NOMO-1 treated with dmso at 0.1 percent for 144 hours (cell line): ENCODE data around the gene ASPDH.

ENCODE experiments used
- DNase-seq: peaks from one replicate; lab custom pipeline; 2025; ENCODE audit not compliant: unreplicated experiment; lab: John Stamatoyannopoulos, UW

Gene ASPDH

DNA sequence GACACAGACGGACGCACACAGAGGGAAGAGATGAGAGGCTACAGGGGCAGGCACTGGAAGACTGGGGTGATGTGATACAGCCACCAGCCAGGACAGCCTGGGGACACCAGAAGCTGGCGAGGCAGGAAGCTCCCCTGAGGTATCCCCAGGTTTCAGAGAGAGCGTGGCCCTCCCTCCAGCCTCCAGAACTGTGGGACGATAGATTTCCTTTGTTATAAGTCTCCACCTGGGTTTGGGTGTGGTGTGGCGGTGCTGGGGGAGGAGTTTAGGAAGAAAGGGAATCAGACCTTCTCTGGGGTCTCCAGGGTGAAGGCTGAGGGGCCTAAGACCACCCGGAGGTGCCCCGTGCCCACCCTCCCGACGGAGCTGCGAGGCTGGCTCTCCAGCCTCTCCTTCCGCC is 2.7 kb upstream of the ASPDH start:
- DNase-seq = no peak

DNA sequence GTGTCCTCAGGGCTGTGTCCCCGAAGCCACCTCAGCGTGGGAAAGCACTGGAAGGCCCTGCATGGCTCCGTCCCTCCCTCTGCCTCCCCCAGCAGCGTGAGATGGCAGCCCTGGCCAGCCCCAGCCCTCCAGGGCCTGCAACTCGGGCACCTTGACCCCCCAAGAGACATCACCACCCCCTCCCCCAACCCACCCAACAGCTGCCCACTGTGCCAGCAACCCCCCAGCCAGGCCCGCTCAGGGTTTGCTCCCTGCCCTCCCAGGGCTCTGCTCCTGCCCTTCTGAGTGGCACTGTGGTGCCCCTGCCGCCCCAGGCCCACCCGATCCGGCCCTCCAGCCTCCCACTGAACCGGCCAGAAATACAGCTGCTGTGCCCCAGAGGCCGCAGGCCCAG is 1.5 kb upstream of the ASPDH start:
- no peak for DNase-seq

DNA sequence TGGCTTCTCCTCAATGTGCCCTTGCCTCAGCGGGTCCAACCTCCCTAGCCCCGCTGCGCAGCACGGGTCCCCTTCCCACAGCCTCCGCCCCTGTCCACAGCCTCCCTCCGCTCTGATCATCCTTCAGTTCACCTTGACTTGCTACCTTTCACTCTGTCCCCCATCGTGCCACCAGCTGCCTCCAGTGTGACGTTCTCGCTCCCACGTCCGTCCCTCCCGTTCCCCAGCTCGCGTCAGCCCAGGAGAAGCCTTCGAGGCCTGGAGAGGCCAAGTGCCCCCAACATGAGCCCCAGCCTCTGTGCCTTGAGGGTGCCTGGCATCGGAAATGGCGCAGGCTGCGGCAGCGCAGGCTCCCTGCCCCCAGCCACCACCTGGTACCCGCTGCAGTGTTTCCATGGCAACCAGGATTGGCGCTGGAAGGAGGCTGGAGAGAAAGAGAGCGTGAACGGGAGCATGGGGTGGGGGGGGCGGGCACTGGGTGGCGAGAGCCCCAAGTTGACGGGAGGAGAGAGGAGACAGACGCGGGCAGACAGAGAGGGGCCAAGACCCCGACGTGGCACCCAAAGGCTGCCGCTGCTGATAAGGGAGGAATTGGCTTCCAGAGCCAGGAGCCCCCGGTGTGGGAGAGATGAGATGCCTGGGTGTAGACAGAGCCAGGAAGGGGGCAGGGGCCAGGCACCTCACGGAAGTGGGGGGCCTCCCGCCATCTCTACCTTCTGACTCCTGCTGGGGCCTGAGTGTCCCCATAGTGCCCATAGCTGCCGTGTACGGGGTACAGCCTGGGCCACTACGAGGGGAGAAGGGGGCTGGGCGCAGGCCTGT is 844 bp upstream of the ASPDH start:
- no peak for DNase-seq

DNA sequence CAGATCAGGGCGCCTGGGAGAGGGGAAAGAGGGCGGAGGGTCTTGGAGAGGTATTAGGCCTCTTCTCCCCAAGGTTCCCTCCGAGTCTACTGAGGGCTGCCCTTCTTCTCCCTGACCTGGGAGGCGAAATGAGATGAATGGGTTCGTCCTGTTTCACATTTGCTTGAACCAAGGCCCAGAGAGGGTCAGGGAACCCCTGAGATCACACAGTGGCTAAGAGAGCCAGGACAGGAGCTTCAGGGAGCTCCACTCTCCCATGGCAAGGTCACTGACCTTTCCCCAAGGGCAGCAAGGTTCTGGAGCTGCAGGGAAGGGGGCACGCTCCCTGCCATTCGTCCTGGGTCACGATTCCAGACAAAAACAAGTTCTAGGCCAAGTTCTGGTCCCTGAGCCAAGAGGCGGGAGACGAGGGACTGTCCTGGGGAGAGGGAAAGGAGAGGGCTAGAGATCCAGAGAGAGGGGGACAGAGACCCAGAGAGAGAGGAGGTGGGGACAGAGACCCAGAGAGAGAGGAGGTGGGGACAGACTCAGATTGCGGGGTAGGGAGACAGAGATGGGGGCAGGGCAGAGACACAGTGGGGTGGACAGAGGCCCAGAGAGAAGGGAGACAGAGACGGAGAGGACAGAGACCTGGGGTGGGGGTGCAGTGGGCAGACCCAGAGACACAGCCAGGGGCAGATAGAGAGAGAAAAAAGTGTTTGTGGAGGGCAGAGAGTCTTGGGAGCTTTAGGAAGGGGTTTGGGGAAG is 541 bp downstream of the ASPDH start:
- no peak for DNase-seq

DNA sequence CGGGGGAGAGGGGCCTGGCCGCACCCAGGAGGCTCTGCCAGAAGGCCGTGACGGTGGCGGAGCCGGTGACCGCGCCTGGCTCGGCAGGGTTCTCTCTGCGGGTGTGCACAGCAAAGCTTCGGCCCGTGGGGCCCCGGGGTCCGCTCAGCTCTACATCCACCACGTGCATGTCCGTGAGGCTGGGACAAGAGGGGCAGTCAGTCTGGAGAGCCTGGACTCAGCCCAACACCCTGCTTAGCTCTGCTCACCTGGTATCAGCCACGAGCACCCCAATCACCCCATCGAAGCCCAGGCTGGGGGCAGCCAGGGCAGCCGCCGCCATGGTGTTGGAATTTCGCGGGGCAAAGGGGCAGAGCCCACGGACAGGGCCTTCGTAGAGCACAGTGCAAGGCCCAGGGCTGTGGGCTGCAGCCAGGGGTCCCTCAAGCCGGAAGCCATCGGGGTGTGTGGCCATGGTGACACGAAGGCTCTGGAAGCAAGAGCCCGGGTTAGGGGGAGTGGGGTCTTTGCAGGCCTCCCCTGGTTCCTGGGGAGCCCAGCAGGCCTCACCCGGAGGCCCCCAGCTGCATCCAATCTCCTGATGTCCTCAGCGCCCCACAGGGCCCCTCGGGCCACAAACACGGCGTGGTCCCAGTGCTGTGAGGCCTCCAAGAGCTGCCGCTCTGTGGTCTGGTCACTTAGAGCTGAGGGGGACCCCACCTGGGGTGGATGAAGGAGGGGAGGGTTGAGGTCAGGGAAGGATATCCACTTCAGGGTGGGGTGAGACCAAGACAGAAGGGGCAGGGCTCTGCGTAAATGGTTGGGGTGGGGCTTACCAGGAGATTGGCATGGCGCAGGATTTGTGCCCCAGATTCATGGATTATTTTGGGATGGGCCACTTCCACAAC is 1.4 kb downstream of the ASPDH start:
- no peak for DNase-seq

DNA sequence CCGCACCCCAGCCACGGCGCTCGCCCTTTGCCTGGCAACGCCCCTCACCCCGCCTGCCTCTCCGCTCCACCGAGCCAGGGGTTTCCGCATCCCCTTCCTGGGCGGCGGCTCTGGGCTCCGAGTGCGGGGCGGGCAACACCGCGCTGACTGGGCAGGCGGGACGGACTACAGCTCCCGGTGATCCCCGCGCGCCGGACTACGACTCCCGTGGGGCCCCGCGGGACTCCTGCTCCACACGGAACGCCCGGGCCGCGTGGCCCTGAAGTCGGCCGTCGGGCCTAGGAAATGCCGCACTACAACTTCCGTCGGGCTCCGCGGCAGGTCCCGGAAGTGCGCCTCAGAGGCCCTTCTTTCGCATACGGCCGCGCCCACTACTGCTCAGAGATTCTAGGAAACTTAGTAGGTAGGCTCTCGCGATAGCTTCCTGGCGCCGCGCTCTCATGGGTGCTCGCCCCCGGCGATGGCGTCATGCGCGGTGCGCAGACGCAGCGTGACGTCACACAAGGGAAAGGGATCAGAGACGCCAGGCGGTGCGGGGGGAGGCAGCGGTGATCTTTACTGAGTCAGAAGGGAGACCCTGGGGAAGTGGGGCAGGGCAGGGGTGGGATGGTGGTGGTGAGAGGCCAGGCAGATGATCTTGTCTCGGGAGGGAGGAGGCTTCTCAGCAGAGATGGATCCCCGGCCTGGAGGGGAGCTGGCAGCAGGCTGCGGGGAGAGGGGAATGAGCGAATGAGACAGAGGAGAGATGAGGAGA is 2.5 kb downstream of the ASPDH start, which contains the start of gene JOSD2:
Gene JOSD2, minus strand, starts transcription at position 123 of the 754 bp plus-strand sequence. CDS start 760 bp downstream, outside the sequence.
- DNase-seq = peak; percentile 99

DNA sequence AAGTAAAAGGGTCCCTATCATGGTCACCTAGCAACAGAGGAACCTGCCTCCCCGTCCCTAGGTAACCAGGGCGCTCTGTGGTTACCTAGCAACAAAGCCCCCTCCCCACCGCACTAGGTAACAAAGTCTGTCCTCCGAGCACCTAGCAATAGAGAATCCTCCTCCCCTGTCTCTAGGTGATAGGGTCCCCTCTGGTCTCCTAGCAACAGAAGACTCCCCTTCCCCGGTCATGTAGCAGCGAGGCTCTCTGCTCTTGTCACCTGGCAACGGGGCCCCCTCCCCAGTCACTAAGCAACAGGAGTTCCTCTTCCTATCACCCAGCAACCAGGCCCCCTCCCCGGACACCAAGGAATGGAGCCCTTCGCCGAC is 3.0 kb downstream of the ASPDH start:
- DNase-seq = no peak

DNA sequence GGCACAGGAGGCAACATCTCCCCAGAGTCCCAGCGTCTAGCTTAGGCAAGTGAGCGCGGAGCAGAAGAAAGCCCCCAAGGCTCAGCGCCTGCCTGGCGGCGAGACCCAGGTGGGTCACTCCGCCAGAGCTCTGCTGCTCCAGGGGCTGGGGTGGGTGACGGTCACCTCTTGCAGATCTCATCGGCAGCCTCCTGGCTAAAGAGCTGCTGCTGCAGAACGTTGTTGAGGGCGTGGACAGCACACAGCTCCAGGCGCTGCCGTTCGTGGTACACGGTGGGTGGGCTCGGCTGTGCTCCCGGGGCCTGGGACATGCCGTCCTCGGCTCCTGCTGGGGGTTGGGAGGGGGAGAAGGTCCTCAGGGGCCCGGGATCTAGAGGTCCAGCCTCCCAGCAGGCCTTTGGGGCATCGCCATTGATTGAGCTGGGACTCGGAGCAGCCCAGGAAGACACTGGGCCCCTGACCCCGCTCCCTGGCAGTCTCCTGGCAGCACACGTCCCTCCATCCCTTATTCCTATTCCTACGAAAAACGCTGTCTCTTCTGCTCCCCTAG is 3.5 kb downstream of the ASPDH start:
- no peak for DNase-seq

DNA sequence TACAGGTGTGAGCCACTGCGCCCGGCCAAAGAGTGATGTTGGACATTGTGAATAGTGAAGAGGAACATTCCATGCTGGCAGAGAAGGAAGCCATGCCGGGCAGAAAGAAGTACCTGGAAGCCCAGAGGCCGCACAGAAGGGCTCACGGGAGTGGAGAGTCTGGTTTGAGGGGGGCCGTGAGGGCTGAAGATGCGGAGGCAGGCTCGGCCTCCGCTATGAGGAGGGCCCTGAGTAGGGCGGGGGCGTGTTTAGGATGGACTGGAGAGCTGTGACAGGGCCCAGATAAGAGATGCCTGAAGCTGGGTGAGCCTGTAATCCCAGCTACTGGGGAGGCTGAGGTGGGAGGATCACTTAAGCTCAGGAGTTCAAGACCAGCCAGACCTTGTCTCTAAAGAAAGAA is 4.3 kb downstream of the ASPDH start:
- no peak for DNase-seq

DNA sequence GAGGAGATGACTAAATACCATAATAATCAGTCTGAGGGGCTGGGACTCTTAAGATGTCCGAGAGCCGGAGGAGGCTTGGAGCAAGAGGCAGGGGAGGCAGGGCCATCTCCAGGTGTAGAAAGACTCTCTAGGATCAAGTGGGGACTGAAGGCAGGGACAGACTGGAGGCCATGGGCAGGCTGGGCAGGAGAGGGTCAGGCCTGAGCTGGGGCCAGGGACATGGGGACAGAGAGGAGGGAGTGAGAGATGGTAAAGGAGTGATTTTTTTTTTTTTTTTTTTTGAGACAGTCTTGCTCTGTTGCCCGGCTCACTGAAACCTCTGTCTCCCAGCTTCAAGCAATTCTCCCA is 4.9 kb downstream of the ASPDH start:
- DNase-seq = no peak

DNA sequence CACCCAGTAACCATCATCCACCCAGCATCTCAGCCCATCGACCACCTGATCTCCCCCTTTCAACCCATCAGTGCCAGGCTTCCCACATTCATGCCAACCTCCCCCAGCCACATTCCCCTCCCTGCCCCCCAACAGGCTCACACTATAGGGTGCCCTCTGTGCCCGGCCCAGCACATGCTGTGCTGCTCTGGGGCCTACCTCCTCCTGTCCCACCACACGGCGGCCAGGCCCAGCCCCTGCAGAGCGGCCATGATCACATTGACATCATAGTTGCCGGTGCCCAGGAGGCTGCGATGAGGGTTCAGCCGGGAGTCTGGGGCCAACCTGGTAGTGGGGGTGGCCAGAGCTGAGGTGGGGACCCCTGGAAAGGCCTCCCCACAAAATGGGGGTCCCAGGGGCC is 6.3 kb downstream of the ASPDH start:
- no peak for DNase-seq

DNA sequence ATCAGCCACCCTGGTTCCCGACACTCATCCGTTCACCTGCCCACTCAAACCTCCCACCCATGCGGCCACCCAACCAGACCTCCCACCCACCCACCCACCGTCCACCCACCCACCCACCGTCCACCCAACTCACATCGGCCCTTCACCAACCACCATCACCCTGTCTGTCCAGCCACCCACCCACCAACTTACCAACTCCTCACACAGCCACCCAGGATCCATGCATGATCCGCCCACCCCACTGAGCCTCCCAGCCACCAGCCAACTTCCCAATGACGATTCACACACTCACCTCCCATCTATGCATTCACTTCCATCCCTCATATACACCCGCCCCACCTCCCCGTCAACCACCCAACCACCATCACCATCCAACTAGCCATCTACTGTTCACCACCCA is 7.0 kb downstream of the ASPDH start:
- no peak for DNase-seq

DNA sequence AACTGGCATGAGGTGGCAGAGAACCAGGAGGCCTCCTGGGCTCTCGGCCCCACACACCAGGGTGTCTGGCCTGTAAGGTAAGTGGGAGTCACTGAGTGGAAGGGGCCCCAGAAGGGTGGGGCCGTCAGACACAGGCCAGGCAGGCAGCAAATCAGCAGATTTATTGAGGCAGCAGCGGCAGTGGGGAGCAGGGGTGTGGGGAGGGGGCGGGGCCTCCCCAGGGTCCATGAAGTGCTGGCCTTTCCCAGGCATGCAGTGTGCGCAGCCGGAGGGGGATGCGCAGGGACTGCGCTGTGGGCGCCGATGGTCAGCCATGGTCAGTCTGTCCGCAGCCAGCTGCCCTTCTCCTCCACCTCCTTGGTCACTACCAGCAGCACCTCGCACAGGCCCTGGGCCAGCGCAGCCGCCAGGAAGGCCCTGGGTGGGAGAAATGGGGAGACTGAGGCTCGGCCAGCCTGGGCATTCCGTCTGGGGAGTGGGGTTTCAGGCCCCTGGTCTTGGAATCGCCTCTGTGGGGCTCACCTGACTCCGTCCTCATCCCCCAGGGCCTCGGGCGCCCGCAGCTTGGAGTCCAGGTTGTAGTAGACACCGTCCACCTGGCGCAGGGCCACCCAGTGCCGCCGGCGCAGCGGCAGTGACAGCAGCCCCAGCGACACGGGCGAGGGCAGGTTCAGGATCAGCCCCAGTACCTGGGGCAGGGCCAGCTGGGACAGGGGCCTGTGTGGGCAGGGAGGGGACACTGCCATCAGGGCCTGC is 7.7 kb downstream of the ASPDH start:
- DNase-seq = no peak

DNA sequence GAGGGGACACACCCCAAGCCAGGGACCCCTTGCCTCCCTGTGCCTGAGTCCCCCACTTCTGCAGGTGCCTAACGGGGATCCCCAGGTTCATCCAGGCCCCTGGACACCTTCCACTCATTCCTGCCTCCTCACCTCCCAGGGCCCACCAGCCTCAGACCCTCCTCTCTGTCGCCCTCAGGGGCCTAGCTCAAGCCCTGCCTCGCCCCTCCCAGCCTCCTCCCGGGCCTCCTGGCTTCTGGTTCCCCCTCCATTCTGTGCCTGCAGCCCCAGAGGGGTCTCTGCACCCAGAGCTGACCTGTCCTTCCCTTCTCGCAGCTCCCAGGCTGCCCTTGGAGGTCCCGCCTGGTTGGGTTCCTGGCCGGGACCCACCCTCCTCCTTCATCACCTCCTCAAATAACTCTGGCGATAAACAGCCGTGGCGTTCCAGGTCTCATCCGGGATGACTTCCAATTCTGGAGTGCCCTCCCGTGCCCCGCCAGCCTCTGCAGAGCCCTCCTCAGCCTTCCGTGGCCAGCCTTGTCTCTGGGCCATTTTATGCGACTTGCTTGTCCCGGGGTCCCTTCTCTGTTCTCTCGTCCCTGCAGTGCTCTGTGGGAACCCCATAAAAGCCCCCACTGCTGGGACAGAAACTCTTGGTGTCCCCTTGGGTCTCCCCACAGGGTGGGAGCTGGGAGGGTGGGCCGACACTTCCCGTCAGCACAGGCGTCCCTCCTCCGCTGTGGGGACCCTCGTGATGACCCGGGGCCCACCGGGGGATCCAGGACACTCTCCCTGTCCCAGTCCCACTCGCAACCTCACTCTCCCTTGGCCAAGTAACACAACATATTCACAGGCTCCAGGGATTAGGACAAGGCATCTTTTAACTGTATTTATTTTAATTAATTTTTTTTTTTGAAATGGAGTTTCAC is 11.9 kb downstream of the ASPDH start:
- no peak for DNase-seq

DNA sequence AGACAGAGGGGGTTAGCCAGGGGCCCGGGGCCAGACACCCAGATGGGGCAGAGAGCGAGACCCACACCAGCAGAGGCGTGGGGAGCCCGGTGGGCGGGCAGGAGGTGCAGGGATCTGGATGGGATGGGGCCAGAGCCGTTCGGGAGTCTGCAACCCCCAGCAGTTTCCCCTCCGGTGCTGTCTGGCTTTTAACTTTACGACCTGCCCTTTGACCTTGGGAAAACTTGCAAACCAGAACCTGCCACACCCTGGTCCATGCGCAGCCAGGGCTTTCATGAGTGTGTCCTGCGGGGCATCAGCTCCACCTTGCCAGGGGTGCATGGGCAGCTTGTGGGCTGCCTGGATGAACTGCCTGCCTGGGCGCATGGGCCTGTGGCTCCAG is 12.5 kb downstream of the ASPDH start:
- DNase-seq = no peak

DNA sequence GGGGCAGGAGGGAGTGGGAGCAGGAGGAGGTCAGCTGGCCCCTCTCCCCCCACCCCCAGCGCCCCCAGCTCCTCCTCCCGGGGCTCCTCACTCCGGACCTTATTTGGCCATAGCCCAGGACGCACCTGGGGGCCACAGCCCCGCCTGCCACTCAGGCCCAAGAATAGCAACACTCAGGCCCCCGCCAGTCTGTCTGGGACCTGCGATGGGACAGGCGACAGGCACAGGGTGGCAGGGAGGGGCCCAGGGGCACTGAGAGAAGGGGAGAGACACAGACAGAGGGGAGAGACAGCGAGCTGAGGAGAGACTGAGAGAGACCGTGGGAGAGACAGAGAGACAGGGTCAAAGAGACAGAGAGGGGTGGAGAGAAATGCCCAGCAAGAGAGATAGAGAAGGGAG is 13.0 kb downstream of the ASPDH start:
- no peak for DNase-seq

DNA sequence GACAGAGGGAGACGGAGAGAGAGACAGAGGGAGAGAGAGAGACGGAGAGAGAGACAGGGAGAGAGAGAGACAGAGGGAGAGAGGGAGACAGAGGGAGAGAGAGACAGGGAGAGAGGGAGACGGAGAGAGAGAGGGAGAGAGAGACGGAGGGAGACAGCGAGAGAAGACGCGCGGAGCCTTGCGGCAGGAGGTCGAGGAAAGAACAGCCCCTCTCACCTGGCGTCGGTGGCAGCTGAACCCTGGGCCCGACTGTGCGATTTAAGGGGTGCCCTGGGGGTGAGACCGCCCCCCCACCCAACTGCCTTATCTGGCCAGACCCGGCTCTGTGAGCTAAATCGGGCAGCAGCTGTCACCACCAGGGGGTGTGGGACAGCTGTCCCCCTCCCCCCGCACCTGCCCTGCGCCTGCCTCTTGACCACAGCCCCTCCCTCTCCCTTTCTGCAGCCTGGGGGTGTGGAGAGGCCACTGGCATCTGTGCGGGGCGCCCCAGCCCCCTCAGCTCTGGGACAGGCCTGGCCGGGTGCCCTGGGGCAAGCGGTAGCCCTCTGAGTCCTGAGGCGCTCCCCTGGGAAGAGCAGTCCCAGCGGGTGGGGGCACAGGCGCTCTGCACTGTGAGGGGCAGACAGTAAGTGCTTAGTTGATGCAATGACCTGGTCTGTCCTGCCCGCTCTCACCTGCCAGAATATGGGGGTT is 13.5 kb downstream of the ASPDH start:
- DNase-seq = no peak
